SK-N-SH (cell line): Measurements from ENCODE around the gene PALLD.
A peak's percentile ranks its signal among the peaks of the same experiment; 100 is the strongest.

Source experiments
- CTCF ChIP-seq: fragments of 200-600 bp; sonication (generic); IDR thresholded peaks from 2 replicates; pipeline ENCODE4 v1.6.1; 2017; ENCODE audit warnings: antibody characterized with exemption, mild to moderate bottlenecking, moderate library complexity
- GABPA ChIP-seq: IDR thresholded peaks from 2 replicates; pipeline ENCODE4 v1.4.0; 2012; ENCODE audit warnings: low read depth, mild to moderate bottlenecking
- MAX ChIP-seq: IDR thresholded peaks from 2 replicates; pipeline ENCODE4 v1.4.0; 2012; ENCODE audit warnings: low read depth
- PBX3 ChIP-seq: IDR thresholded peaks from 2 replicates; pipeline ENCODE4; 2012
- POLR2AphosphoS5 ChIP-seq: IDR thresholded peaks from 2 replicates; pipeline ENCODE4 v1.6.1; 2012; ENCODE audit warnings: low read depth, low read length
- REST ChIP-seq: IDR thresholded peaks from 2 replicates; pipeline ENCODE4 v1.6.1; 2012; ENCODE audit warnings: mild to moderate bottlenecking, low read depth, low read length, moderate library complexity
- RFX5 ChIP-seq: IDR thresholded peaks from 2 replicates; pipeline ENCODE4 v1.6.1; 2012; ENCODE audit warnings: mild to moderate bottlenecking, improper control_type of control experiment, low read length
- RXRA ChIP-seq: IDR thresholded peaks from 2 replicates; pipeline ENCODE4 v1.4.0; 2012; ENCODE audit warnings: low read depth, mild to moderate bottlenecking, borderline replicate concordance
- SIN3A ChIP-seq: IDR thresholded peaks from 2 replicates; pipeline ENCODE4 v1.6.1; 2012; ENCODE audit warnings: low read depth, mild to moderate bottlenecking, low read length, moderate library complexity, borderline replicate concordance
- TEAD4 ChIP-seq: IDR thresholded peaks from 2 replicates; pipeline ENCODE4 v1.4.0; 2012; ENCODE audit warnings: mild to moderate bottlenecking, borderline replicate concordance; ENCODE audit not compliant: insufficient read depth
- YY1 ChIP-seq: IDR thresholded peaks from 2 replicates; pipeline ENCODE4 v1.4.0; 2012; ENCODE audit warnings: low read depth, mild to moderate bottlenecking

GRCh38 chr4:168483811-168484210, 13.0 kb upstream of the PALLD start:
- no peak for TF ChIP-seq REST
- TF ChIP-seq CTCF: no peak
- TF ChIP-seq PBX3: no peak
- TF ChIP-seq MAX: no peak
- TF ChIP-seq SIN3A: no peak
- TF ChIP-seq RFX5: no peak
- TF ChIP-seq POLR2AphosphoS5: no peak
- TF ChIP-seq GABPA: no peak
- TF ChIP-seq YY1: no peak
- TF ChIP-seq TEAD4: 0 out of 2 replicates have a peak, but pooled peaks have one; percentile 41
- no peak for TF ChIP-seq RXRA
